Measurements from ENCODE around the gene F2R.

The F2R gene

DNA sequence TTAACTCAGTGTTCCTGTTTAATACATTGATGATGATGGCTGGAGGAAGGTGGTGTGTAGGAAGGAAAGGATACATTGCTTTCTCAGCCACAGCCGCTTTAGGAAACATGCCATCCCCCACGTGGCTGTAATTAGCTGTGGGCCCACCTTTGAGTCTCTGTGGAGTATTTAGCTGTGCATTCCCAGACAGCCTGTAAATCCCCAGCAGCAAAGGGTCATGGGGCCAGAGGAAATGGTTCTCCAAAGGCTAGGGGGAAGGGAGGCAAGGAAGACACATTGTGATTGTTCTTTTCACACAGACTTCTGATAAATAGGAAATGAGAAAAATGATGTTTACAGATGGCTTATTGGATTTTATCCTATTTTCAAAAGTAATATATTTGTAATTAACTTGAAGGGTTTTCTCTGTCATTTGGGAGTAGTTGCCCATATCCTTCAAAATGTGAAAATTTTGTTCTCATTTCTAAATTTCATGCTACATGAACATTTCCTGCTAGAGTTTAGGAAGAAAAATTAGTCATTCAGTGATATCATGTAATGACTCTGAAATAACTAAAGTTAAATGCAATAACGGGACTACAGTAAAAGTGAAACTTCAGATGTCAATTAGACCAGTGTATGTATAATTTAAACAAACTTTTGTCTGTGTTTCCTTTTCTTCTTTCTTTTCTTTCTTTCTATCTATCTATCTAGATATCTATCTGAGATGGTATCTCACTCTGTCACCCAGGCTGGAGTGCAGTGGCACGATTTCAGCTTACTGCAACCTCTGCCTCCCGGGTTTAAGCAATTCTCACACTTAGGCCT is 24.3 kb upstream of the F2R start:
- Histone ChIP-seq H3K9me3 (ENCODE audit: control insufficient read depth in 2 of 2, low read length in 2 of 2) (no peaks in the 10 kb centered on the region), H3K27me3 (ENCODE audit: control insufficient read depth in 1 of 2, insufficient read depth in 2 of 2, low read length in 2 of 2) (no peaks in the 10 kb centered on the region), H3K27ac (ENCODE audit: low read length) (no peak overlapping the region), H3K4me3 (ENCODE audit: low read length in 2 of 2) (no peak overlapping the region), H3K4me1 (ENCODE audit: control insufficient read depth, insufficient read depth, low read length) (no peaks in the 10 kb centered on the region), H3K36me3 (ENCODE audit: control insufficient read depth in 2 of 2, insufficient read depth in 2 of 2, low read length in 2 of 2) (no peaks in the 10 kb centered on the region), H3K9ac (ENCODE audit: low read length in 2 of 2) (no peak overlapping the region)

DNA sequence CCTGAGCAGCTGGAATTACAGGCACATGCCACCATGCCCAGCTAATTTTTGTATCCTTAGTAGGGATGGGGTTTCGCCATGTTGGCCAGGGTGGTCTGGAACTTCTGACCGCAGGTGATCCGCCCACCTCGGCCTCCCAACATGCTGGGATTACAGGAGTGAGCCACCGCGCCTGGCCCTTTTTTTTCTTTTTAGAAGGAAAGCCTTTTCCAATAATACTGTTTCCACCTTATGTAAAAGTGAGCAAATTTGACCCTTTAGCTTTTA is 23.7 kb upstream of the F2R start:
- Histone ChIP-seq H3K36me3 (ENCODE audit: control insufficient read depth in 2 of 2, insufficient read depth in 2 of 2, low read length in 2 of 2) (no peaks in the 10 kb centered on the region), H3K27me3 (ENCODE audit: control insufficient read depth in 1 of 2, insufficient read depth in 2 of 2, low read length in 2 of 2) (no peaks in the 10 kb centered on the region), H3K9ac (ENCODE audit: low read length in 2 of 2) (no peak overlapping the region), H3K4me3 (ENCODE audit: low read length in 2 of 2) (no peak overlapping the region), H3K27ac (ENCODE audit: low read length) (no peak overlapping the region), H3K9me3 (ENCODE audit: control insufficient read depth in 2 of 2, low read length in 2 of 2) (no peaks in the 10 kb centered on the region), H3K4me1 (ENCODE audit: control insufficient read depth, insufficient read depth, low read length) (no peaks in the 10 kb centered on the region)

DNA sequence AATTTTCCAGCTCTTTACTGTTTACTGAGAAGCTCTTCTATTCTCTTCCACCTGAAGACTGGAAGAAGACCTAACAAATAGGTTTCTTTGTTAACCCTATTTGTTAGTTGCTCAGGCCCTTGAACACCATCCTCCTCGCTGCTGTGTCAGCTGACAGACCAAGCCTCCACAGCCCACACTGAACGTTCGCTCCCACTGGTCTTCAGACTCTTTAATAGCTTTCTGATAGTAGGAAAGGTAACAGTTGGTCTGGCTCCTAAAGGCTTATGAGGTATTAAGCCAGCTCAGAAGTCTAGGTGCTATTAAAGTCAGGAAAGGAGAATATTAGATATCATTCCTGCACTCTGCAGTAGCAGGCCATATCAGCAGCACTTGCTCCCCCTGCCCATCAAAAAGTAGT is 23.3 kb upstream of the F2R start:
- Histone ChIP-seq H3K4me3 (ENCODE audit: low read length in 2 of 2) (no peak overlapping the region), H3K27me3 (ENCODE audit: control insufficient read depth in 1 of 2, insufficient read depth in 2 of 2, low read length in 2 of 2) (no peaks in the 10 kb centered on the region), H3K27ac (ENCODE audit: low read length) (no peak overlapping the region), H3K36me3 (ENCODE audit: control insufficient read depth in 2 of 2, insufficient read depth in 2 of 2, low read length in 2 of 2) (no peaks in the 10 kb centered on the region), H3K4me1 (ENCODE audit: control insufficient read depth, insufficient read depth, low read length) (no peaks in the 10 kb centered on the region), H3K9me3 (ENCODE audit: control insufficient read depth in 2 of 2, low read length in 2 of 2) (no peaks in the 10 kb centered on the region), H3K9ac (ENCODE audit: low read length in 2 of 2) (no peak overlapping the region)

DNA sequence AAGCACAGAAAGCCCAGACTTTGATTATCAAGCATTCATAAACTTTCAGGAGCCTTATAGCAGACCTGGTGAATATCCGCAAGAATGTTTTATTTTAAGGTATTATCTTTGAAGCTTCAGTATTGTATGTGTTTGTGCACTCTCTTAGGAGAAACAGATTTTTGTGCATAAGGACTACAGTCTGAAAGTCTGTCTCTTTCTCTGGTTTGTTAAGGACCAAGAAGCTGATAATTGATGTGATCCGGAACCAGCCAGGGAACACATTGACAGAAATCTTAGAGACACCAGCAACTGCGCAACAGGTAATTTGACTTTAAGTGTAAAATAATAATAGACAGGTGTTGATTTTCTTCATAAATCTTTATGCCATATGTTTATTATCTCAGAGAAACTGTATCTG is 22.8 kb upstream of the F2R start:
- no peak overlapping the region for H3K4me3 ChIP-seq (ENCODE audit: low read length in 2 of 2)
- no peaks in the 10 kb centered on the region for H3K36me3 ChIP-seq (ENCODE audit: control insufficient read depth in 2 of 2, insufficient read depth in 2 of 2, low read length in 2 of 2)
- no peak overlapping the region for H3K9ac ChIP-seq (ENCODE audit: low read length in 2 of 2)
- H3K27ac ChIP-seq (ENCODE audit: low read length) = no peak overlapping the region
- H3K9me3 ChIP-seq (ENCODE audit: control insufficient read depth in 2 of 2, low read length in 2 of 2) = no peaks in the 10 kb centered on the region
- no peaks in the 10 kb centered on the region for H3K4me1 ChIP-seq (ENCODE audit: control insufficient read depth, insufficient read depth, low read length)
- H3K27me3 ChIP-seq (ENCODE audit: control insufficient read depth in 1 of 2, insufficient read depth in 2 of 2, low read length in 2 of 2) = no peaks in the 10 kb centered on the region

DNA sequence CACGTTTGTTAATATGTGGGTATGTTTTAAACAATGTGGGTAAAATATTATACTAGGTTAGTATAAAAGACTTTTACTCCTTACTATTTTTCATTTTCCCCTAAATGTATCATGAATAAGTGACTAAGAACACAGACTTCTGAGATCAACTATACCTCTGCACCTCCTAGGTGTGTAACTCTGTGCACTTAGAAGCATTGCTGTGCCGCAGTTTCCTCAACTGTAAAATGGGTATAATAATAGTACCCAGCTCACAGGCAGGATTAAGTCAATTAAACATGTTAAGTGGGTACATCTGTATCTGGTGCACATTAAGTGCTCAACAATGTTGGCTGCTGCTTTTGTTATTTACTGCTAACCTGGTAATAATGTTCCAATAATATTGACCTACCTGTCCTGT is 21.6 kb upstream of the F2R start:
- no peak overlapping the region for H3K27ac ChIP-seq (ENCODE audit: low read length)
- no peak overlapping the region for H3K4me3 ChIP-seq (ENCODE audit: low read length in 2 of 2)
- H3K4me1 ChIP-seq (ENCODE audit: control insufficient read depth, insufficient read depth, low read length) = no peaks in the 10 kb centered on the region
- H3K36me3 ChIP-seq (ENCODE audit: control insufficient read depth in 2 of 2, insufficient read depth in 2 of 2, low read length in 2 of 2) = no peaks in the 10 kb centered on the region
- H3K9ac ChIP-seq (ENCODE audit: low read length in 2 of 2) = no peak overlapping the region
- no peaks in the 10 kb centered on the region for H3K27me3 ChIP-seq (ENCODE audit: control insufficient read depth in 1 of 2, insufficient read depth in 2 of 2, low read length in 2 of 2)
- no peaks in the 10 kb centered on the region for H3K9me3 ChIP-seq (ENCODE audit: control insufficient read depth in 2 of 2, low read length in 2 of 2)

DNA sequence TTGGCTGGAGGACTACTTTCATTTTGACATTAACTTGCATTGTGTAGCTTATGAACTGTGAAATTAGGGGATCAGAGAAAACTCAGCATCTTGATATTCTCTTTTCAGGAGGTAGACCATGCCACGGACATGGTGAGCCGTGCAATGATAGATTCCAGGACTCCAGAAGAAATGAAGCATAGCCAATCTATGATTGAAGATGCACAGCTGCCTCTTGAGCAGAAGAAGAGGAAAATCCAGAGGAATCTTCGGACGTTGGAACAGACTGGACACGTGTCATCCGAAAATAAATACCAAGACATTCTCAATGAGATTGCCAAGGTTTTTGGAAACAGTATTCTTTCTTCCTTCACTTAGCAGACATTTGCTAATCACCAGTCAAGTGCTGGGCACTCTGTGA is 20.6 kb upstream of the F2R start:
- Histone ChIP-seq H3K9ac (ENCODE audit: low read length in 2 of 2) (no peak overlapping the region), H3K9me3 (ENCODE audit: control insufficient read depth in 2 of 2, low read length in 2 of 2) (no peaks in the 10 kb centered on the region), H3K27ac (ENCODE audit: low read length) (no peak overlapping the region), H3K27me3 (ENCODE audit: control insufficient read depth in 1 of 2, insufficient read depth in 2 of 2, low read length in 2 of 2) (no peaks in the 10 kb centered on the region), H3K4me1 (ENCODE audit: control insufficient read depth, insufficient read depth, low read length) (no peaks in the 10 kb centered on the region), H3K4me3 (ENCODE audit: low read length in 2 of 2) (no peak overlapping the region), H3K36me3 (ENCODE audit: control insufficient read depth in 2 of 2, insufficient read depth in 2 of 2, low read length in 2 of 2) (no peaks in the 10 kb centered on the region)

DNA sequence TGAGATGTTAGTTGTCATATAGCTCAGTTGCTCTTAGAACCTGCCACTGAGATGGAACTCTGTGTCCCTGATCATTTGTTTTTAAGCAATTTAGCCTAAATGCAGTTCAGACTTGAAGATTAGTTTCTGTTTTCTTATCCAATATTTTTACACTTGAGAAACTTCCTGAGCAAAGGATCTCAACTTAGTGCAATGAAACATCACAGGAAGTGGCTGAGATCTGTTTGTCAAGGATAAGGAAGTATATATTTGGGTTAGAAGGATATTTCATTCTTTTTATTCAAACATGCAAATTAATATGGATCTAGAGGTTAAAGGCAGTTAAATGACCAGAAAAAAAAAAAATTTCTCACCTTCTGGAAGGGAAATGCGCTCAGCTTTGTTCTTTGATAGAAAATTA is 19.7 kb upstream of the F2R start:
- no peaks in the 10 kb centered on the region for H3K27me3 ChIP-seq (ENCODE audit: control insufficient read depth in 1 of 2, insufficient read depth in 2 of 2, low read length in 2 of 2)
- H3K4me1 ChIP-seq (ENCODE audit: control insufficient read depth, insufficient read depth, low read length) = no peaks in the 10 kb centered on the region
- no peak overlapping the region for H3K9ac ChIP-seq (ENCODE audit: low read length in 2 of 2)
- no peak overlapping the region for H3K4me3 ChIP-seq (ENCODE audit: low read length in 2 of 2)
- H3K9me3 ChIP-seq (ENCODE audit: control insufficient read depth in 2 of 2, low read length in 2 of 2) = no peaks in the 10 kb centered on the region
- H3K27ac ChIP-seq (ENCODE audit: low read length) = no peak overlapping the region
- H3K36me3 ChIP-seq (ENCODE audit: control insufficient read depth in 2 of 2, insufficient read depth in 2 of 2, low read length in 2 of 2) = no peaks in the 10 kb centered on the region

DNA sequence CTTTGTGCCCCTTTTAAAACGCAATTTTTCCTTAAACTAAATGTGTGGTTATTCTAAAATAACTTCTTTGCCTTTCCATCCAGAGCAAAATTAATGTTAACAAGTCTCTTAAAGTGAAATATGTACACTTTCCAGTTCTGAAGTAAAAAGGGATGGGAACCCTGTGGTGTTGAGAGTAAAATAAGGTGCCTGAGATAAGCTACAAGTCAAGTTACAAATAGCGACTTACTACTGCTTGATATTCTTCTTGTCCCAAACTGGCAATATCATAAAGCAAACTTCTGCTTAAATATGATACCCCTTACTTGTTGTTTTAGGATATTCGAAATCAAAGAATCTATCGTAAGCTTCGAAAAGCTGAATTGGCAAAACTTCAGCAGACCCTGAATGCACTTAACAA is 18.3 kb upstream of the F2R start:
- Histone ChIP-seq H3K27me3 (ENCODE audit: control insufficient read depth in 1 of 2, insufficient read depth in 2 of 2, low read length in 2 of 2) (no peaks in the 10 kb centered on the region), H3K4me1 (ENCODE audit: control insufficient read depth, insufficient read depth, low read length) (no peaks in the 10 kb centered on the region), H3K36me3 (ENCODE audit: control insufficient read depth in 2 of 2, insufficient read depth in 2 of 2, low read length in 2 of 2) (no peaks in the 10 kb centered on the region), H3K4me3 (ENCODE audit: low read length in 2 of 2) (no peak overlapping the region), H3K9ac (ENCODE audit: low read length in 2 of 2) (no peak overlapping the region), H3K27ac (ENCODE audit: low read length) (no peak overlapping the region), H3K9me3 (ENCODE audit: control insufficient read depth in 2 of 2, low read length in 2 of 2) (no peaks in the 10 kb centered on the region)

DNA sequence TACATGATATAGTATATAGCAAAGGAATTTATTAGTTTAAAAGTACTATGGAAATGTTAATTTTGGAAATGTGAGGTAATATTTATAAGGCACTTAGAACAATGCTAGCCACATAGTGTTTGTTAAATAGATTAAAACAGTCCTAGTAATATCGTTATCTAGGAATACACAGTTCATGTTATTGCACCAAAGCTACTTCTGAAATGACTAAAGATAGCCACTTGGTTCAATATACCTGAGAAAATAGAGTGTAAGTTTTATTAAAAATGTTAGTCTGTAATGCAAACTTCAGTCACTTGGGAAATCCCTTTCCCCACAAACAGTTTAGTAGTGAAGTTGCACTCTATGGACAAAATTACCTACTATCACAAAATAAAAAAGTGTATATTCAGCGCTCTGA is 15.4 kb upstream of the F2R start:
- no peaks in the 10 kb centered on the region for H3K9me3 ChIP-seq (ENCODE audit: control insufficient read depth in 2 of 2, low read length in 2 of 2)
- no peak overlapping the region for H3K4me3 ChIP-seq (ENCODE audit: low read length in 2 of 2)
- no peak overlapping the region for H3K9ac ChIP-seq (ENCODE audit: low read length in 2 of 2)
- no peaks in the 10 kb centered on the region for H3K27me3 ChIP-seq (ENCODE audit: control insufficient read depth in 1 of 2, insufficient read depth in 2 of 2, low read length in 2 of 2)
- no peaks in the 10 kb centered on the region for H3K4me1 ChIP-seq (ENCODE audit: control insufficient read depth, insufficient read depth, low read length)
- H3K36me3 ChIP-seq (ENCODE audit: control insufficient read depth in 2 of 2, insufficient read depth in 2 of 2, low read length in 2 of 2) = no peaks in the 10 kb centered on the region
- no peak overlapping the region for H3K27ac ChIP-seq (ENCODE audit: low read length)

DNA sequence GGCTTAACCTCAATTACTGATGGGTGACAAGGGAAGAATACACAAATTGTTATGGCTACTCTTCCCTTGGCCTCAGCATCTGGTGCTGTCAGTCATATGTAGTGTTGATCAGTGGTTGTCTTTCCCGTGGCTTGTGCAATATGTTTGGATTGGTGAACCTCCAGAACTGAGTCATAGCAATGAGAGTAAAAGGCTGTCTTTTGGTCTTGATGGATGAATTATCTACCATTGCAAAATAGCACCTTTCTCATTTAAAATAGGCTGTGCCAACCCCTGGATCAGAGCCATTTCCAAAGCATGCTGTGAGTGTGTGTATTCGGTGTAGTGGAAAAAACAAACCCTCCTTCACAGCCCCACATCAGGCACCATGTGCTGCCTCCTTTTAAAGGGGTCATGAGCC is 14.6 kb upstream of the F2R start:
- no peaks in the 10 kb centered on the region for H3K4me1 ChIP-seq (ENCODE audit: control insufficient read depth, insufficient read depth, low read length)
- H3K36me3 ChIP-seq (ENCODE audit: control insufficient read depth in 2 of 2, insufficient read depth in 2 of 2, low read length in 2 of 2) = no peaks in the 10 kb centered on the region
- H3K9ac ChIP-seq (ENCODE audit: low read length in 2 of 2) = no peak overlapping the region
- no peak overlapping the region for H3K4me3 ChIP-seq (ENCODE audit: low read length in 2 of 2)
- no peak overlapping the region for H3K27ac ChIP-seq (ENCODE audit: low read length)
- no peaks in the 10 kb centered on the region for H3K27me3 ChIP-seq (ENCODE audit: control insufficient read depth in 1 of 2, insufficient read depth in 2 of 2, low read length in 2 of 2)
- no peaks in the 10 kb centered on the region for H3K9me3 ChIP-seq (ENCODE audit: control insufficient read depth in 2 of 2, low read length in 2 of 2)

DNA sequence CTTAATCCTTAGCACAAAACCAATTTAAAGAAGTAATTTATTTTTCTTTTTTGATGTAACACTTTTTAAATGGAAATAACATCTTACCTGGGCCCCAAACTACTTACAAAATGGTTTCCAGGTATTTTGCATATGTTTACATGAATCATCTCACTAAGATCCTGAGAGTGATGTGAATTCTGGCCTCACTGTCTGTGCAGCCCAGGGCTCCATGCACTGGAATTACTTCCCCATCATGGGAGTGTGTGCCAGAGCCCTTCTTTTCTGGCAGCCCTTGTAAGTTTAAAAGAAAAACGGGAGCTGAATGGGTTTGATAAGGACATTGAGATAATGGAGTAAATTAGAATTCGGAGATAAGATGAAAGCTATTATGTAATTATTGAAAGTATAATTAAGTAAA is 12.2 kb upstream of the F2R start:
- Histone ChIP-seq H3K4me1 (ENCODE audit: control insufficient read depth, insufficient read depth, low read length) (no peaks in the 10 kb centered on the region), H3K9ac (ENCODE audit: low read length in 2 of 2) (no peak overlapping the region), H3K36me3 (ENCODE audit: control insufficient read depth in 2 of 2, insufficient read depth in 2 of 2, low read length in 2 of 2) (no peaks in the 10 kb centered on the region), H3K9me3 (ENCODE audit: control insufficient read depth in 2 of 2, low read length in 2 of 2) (no peaks in the 10 kb centered on the region), H3K4me3 (ENCODE audit: low read length in 2 of 2) (no peak overlapping the region), H3K27me3 (ENCODE audit: control insufficient read depth in 1 of 2, insufficient read depth in 2 of 2, low read length in 2 of 2) (no peaks in the 10 kb centered on the region), H3K27ac (ENCODE audit: low read length) (no peak overlapping the region)

Data from stomach smooth muscle (tissue), 2 donors.